Caco-2 (cell line): ENCODE measurements around the gene NCOR1. TPM values are rescaled to one million over a fixed set of nuclear protein-coding genes. Genes with fewer than 3 reads are reported as not detected.

Experiments
- BruUV-seq: library from RNA; stranded (reverse); fragments of 400-500 nt; replicated peaks from 2 replicates; lab custom pipeline; 2021; lab: Mats Ljungman, UMichigan
- CTCF ChIA-PET: fragments of 300-600 bp; sonication (Branson Sonifier 250); formaldehyde crosslinking; loops from one replicate; lab custom pipeline; 2022; ENCODE audit warnings: antibody characterized with exemption; lab: Charles Lee
- POLR2A ChIA-PET: fragments of 300-600 bp; sonication (Branson Sonifier 250); formaldehyde crosslinking; loops from one replicate; lab custom pipeline; 2022; ENCODE audit warnings: antibody characterized with exemption; lab: Charles Lee
- DNase-seq, 2 experiments: peaks; one replicate each; pipeline versions ENCODE4 v3.0.0 to v3.0.0-alpha.2; 2020 to 2022
- H3K27me3 ChIP-seq: replicated peaks from 2 replicates; pipeline ENCODE4 v1.6.0; 2011; ENCODE audit warnings: low read length; ENCODE audit not compliant: control insufficient read depth, insufficient read depth
- H3K36me3 ChIP-seq: 2 replicates; pipeline ENCODE4 v1.5.1; 2011; ENCODE audit warnings: low read length; ENCODE audit not compliant: control insufficient read depth, insufficient read depth
- H3K4me1 ChIP-seq: fragments of 250-450 bp; sonication (Bioruptor Pico); 2 replicates; pipeline ENCODE4 v1.5.1; 2020; ENCODE audit warnings: mild to moderate bottlenecking
- H3K4me3 ChIP-seq: 2 replicates; pipeline ENCODE4 v1.5.1; 2011; ENCODE audit warnings: low read depth, mild to moderate bottlenecking, control low read depth, low read length
- H3K9me3 ChIP-seq: fragments of 250-450 bp; sonication (Bioruptor Pico); 2 replicates; pipeline ENCODE4 v1.5.1; 2020; ENCODE audit warnings: mild to moderate bottlenecking, moderate library complexity
- H3K27ac Mint-ChIP-seq: one replicate; pipeline ENCODE4 v1.8.0; 2022; ENCODE audit warnings: mixed read lengths; ENCODE audit not compliant: unreplicated experiment
- H3K27me3 Mint-ChIP-seq: one replicate; pipeline ENCODE4 v1.8.0; 2022; ENCODE audit warnings: mixed read lengths; ENCODE audit not compliant: insufficient read depth, unreplicated experiment
- H3K36me3 Mint-ChIP-seq: one replicate; pipeline ENCODE4 v1.8.0; 2022; ENCODE audit warnings: mild to moderate bottlenecking, mixed read lengths; ENCODE audit not compliant: insufficient read depth, unreplicated experiment
- H3K4me1 Mint-ChIP-seq: one replicate; pipeline ENCODE4 v1.8.0; 2022; ENCODE audit warnings: low read depth, mixed read lengths; ENCODE audit not compliant: unreplicated experiment
- H3K4me3 Mint-ChIP-seq: one replicate; pipeline ENCODE4 v1.8.0; 2022; ENCODE audit warnings: mild to moderate bottlenecking, moderate library complexity, mixed read lengths; ENCODE audit not compliant: unreplicated experiment
- H3K9me3 Mint-ChIP-seq: one replicate; pipeline ENCODE4 v1.8.0; 2022; ENCODE audit warnings: mixed read lengths; ENCODE audit not compliant: unreplicated experiment
- CTCF ChIP-seq, 2 experiments: fragments of 200-600 bp in 1 of 2; IDR thresholded peaks; 1 replicate in 1 of 2; 2 replicates in 1 of 2; pipeline versions ENCODE4 v1.5.1 to v1.8.0; 2011 to 2022; ENCODE audit warnings: antibody characterized with exemption in 1 of 2, control low read depth in 1 of 2, inconsistent platforms in 1 of 2, low read depth in 1 of 2, low read length in 1 of 2, mild to moderate bottlenecking in 1 of 2, moderate library complexity in 1 of 2; ENCODE audit not compliant: insufficient read depth in 1 of 2, severe bottlenecking in 1 of 2, unreplicated experiment in 1 of 2
- intact Hi-C: fragments of 100-400 bp; cut with micrococcal nuclease; formaldehyde crosslinking; loops from one replicate; pipeline ENCODE4 v1.10.0; 2022; ENCODE audit not compliant: unreplicated experiment
- total RNA-seq: library from RNA; stranded (reverse); gene quantifications from 2 replicates; pipeline ENCODE4 v1.2.3, GENCODE V29; 2022

The NCOR1 gene
- total RNA-seq, 1 experiment from 2014 or later = 90.8 TPM

GRCh38 chr17:16048811-16049449, 166.4 kb downstream of the NCOR1 start:
- no peaks in the 10 kb centered on the region for H3K36me3 ChIP-seq
- Mint-ChIP-seq H3K4me1 (no peaks in the 10 kb centered on the region), H3K27ac (no peak overlapping the region), H3K27me3 (no peaks in the 10 kb centered on the region), H3K4me3 (no peak overlapping the region), H3K36me3 (peaks cover 45% of the 10 kb centered on the region), H3K9me3 (no peaks in the 10 kb centered on the region)
- DNase-seq = no peak
- H3K27me3 ChIP-seq = no peaks in the 10 kb centered on the region
- no peaks in the 10 kb centered on the region for H3K4me1 ChIP-seq
- no peak for TF ChIP-seq CTCF (IDR thresholded peaks at IDR 0.05; ENCODE audit: insufficient read depth in 1 of 2, low read depth in 1 of 2, low read length in 1 of 2, severe bottlenecking in 1 of 2, unreplicated experiment in 1 of 2)
- BruUV-seq = no TSS peak
- intact Hi-C loops = no loop called here
- H3K9me3 ChIP-seq = no peaks in the 10 kb centered on the region
- ChIA-PET POLR2A (no interaction called here), CTCF (no interaction called here)
- H3K4me3 ChIP-seq = no peak overlapping the region

GRCh38 chr17:16046966-16047365, 168.4 kb downstream of the NCOR1 start:
- no peaks in the 10 kb centered on the region for H3K27me3 ChIP-seq
- no peak overlapping the region for H3K27ac Mint-ChIP-seq
- H3K27me3 Mint-ChIP-seq = no peaks in the 10 kb centered on the region
- no peaks in the 10 kb centered on the region for H3K36me3 ChIP-seq
- no peak for TF ChIP-seq CTCF (IDR thresholded peaks at IDR 0.05; ENCODE audit: insufficient read depth in 1 of 2, low read depth in 1 of 2, low read length in 1 of 2, severe bottlenecking in 1 of 2, unreplicated experiment in 1 of 2)
- intact Hi-C loops = no loop called here
- no peak overlapping the region for H3K4me3 ChIP-seq
- peaks cover 40% of the 10 kb centered on the region for H3K36me3 Mint-ChIP-seq
- H3K4me1 Mint-ChIP-seq = no peaks in the 10 kb centered on the region
- no peak overlapping the region for H3K4me3 Mint-ChIP-seq
- H3K4me1 ChIP-seq = no peaks in the 10 kb centered on the region
- POLR2A ChIA-PET = no interaction called here
- BruUV-seq = no TSS peak
- H3K9me3 Mint-ChIP-seq = no peaks in the 10 kb centered on the region
- no peaks in the 10 kb centered on the region for H3K9me3 ChIP-seq
- DNase-seq = no peak
- CTCF ChIA-PET = no interaction called here

- Mint-ChIP-seq H3K27me3 (no peaks in the 10 kb centered on the region), H3K4me3 (no peak overlapping the region), H3K9me3 (no peaks in the 10 kb centered on the region), H3K36me3 (peaks cover 54% of the 10 kb centered on the region), H3K4me1 (no peaks in the 10 kb centered on the region), H3K27ac (no peak overlapping the region)
- Histone ChIP-seq H3K4me1 (no peaks in the 10 kb centered on the region), H3K27me3 (no peaks in the 10 kb centered on the region), H3K9me3 (no peaks in the 10 kb centered on the region), H3K36me3 (no peaks in the 10 kb centered on the region), H3K4me3 (no peak overlapping the region)
- ChIA-PET POLR2A (no interaction called here), CTCF (interaction anchor here (0.5 kb wide), 1 partner anchor 46 kb away, joined by 3 read pairs; no protein-coding TSS in a partner anchor)
- DNase-seq = no peak
- intact Hi-C loops = no loop called here
- TF ChIP-seq CTCF (IDR thresholded peaks at IDR 0.05; ENCODE audit: insufficient read depth in 1 of 2, low read depth in 1 of 2, low read length in 1 of 2, severe bottlenecking in 1 of 2, unreplicated experiment in 1 of 2) = no peak
- no TSS peak for BruUV-seq
Observed at GRCh38 chr17:16044487-16044886, 170.8 kb downstream of the NCOR1 start.
